Transverse colon (tissue), 3 donors: Measurements from ENCODE around the gene RPS27L.

Experiments
- POLR2A ChIP-seq: fragments of 450-650 bp; IDR thresholded peaks from one replicate; pipeline ENCODE4 v1.6.1; 2016; ENCODE audit warnings: antibody characterized with exemption, mild to moderate bottlenecking, moderate library complexity
- TF ChIP-seq, protein P1 (sequence below), 5 experiments: fragments of 200-600 bp in 3 of 5; fragments of 450-650 bp in 2 of 5; sonication (generic) in 3 of 5; IDR thresholded peaks; 1 replicate in 2 of 5; 2 replicates in 3 of 5; pipeline ENCODE4 v1.5.1; 2016 to 2017; ENCODE audit warnings: antibody characterized with exemption in 5 of 5, inconsistent platforms in 3 of 5, mild to moderate bottlenecking in 2 of 5, moderate library complexity in 1 of 5

DNA sequence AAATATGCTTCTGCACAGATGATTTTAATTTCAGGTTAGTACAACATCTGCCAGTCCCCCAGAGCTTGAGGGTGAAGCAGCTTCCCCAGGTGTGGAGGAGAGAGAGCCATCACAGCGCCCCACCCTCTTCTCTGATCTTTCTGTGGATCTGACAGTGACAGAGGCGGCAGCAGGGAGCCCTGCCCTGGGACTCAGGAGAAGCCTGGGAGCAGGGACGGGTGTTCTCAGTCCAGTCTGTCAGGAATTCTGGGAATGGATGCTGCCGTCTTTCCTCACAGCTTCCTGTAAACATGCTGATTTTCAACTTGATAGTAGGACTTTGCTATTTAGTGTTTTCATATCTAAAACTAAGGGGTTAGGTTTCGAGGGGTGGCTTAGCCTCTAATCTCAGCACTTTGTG lies 20.8 kb upstream of the RPS27L start:
- no peak for TF ChIP-seq POLR2A
- TF ChIP-seq, protein P1, sequence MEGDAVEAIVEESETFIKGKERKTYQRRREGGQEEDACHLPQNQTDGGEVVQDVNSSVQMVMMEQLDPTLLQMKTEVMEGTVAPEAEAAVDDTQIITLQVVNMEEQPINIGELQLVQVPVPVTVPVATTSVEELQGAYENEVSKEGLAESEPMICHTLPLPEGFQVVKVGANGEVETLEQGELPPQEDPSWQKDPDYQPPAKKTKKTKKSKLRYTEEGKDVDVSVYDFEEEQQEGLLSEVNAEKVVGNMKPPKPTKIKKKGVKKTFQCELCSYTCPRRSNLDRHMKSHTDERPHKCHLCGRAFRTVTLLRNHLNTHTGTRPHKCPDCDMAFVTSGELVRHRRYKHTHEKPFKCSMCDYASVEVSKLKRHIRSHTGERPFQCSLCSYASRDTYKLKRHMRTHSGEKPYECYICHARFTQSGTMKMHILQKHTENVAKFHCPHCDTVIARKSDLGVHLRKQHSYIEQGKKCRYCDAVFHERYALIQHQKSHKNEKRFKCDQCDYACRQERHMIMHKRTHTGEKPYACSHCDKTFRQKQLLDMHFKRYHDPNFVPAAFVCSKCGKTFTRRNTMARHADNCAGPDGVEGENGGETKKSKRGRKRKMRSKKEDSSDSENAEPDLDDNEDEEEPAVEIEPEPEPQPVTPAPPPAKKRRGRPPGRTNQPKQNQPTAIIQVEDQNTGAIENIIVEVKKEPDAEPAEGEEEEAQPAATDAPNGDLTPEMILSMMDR (IDR thresholded peaks at IDR 0.05), result no peak
